Articular chondrocyte of knee joint (primary cell): ENCODE measurements around the gene OR5K2. TPM values are rescaled to one million over a fixed set of nuclear protein-coding genes. Genes with fewer than 3 reads are reported as not detected.

Experiments used
- small RNA-seq: library from RNA; depleted of rRNA; stranded (forward); fragments of <200 nt; gene quantifications from one replicate; pipeline ENCODE3, GENCODE V24; 2012
- total RNA-seq: library from RNA; depleted of rRNA; stranded (reverse); fragments of >200 nt; gene quantifications from 2 replicates; pipeline ENCODE4 v1.2.3, GENCODE V29; 2012

Gene OR5K2
- total RNA-seq: not detected in 2 replicates

DNA sequence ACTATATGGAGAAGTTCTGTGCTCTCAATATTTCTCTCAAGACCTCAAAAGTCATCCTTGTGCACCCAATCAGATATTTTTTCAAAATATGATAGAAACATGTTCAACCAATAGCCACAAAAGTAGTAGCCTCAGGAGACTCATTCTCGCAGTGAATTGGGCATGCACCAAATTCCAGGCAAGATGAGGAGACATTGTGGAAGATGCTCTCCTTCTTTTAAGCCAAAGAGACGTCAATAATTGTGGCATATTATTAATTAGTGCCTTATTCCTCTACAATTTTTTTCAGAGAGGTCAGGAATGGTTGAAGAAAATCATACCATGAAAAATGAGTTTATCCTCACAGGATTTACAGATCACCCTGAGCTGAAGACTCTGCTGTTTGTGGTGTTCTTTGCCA lies at the start of gene OR5K2:
OR5K2 (plus strand) TSS at position 301 of the 400 bp plus-strand sequence; CDS start at position 301, 0 bp downstream.

DNA sequence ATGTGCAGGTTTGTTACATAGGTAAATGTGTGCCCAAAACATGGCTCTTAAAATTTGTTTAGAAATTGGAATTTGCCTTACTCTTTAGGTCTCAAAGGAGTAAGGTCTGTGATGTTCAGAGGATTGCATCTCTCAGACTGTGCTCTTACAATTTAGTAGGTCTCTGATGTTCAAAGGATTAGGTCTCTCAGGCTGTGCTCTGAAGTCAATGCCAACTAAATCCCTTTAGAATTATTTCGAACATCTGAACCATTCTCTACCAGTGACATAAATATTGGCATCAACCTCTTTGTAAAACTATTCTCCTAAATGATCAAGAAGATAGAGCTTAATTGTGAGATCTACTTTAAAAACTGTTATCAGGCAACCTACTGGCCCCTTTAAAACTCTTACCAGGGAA lies 34.6 kb upstream of the OR5K2 start, which contains the start of gene OR5K1:
OR5K1 (plus strand) TSS at position 301 of the 400 bp plus-strand sequence. CDS start 6,376 bp downstream, outside the sequence.

GRCh38 chr3:98522544-98523281 lies 25.2 kb downstream of the OR5K2 start, which contains the start of gene CLDND1:
Gene CLDND1 (minus strand): TSS chr3:98522902. CDS start chr3:98521424, 1,478 bp downstream.

DNA sequence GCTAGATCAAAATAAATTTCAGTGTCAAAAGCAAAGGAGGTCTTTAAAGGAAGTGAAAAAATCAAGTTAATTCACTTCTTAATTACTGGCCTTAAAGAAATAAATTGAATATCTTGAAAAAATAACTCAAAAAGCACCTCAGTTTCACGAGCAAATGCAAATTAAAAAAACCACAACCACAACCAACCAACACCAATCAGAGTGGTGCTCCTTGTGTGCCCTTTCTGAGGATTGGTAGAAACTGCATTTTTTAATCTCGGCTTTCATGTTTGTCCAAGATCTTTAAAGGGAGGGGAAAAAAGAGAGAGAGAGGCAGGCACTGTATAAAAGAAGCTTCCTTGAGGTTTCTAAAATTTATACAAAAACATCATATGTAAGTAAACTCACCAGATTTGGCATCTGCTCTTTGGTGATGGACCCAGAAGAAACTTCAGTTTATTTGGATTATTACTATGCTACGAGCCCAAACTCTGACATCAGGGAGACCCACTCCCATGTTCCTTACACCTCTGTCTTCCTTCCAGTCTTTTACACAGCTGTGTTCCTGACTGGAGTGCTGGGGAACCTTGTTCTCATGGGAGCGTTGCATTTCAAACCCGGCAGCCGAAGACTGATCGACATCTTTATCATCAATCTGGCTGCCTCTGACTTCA lies 34.3 kb downstream of the OR5K2 start, which contains the start of gene GPR15:
GPR15 (plus strand) TSS at position 357 of the 653 bp plus-strand sequence; CDS start at position 413, 56 bp downstream.

Small RNA genes lying within 50 kb of the gene (small RNA-seq; reads per million reads assigned to genes)
- gene RPL38P4: not detected

Other genes starting within 250 kb of the OR5K2 start
- gene OR5H6, start 233.4 kb upstream of the OR5K2 start, total RNA-seq: not detected in 2 replicates
- not detected in 2 replicates for gene OR5H2, start 215.2 kb upstream of the OR5K2 start, total RNA-seq
- not detected in 2 replicates for gene OR5K4, start 143.8 kb upstream of the OR5K2 start, total RNA-seq
- not detected in 2 replicates for gene OR5K3, start 107.0 kb upstream of the OR5K2 start, total RNA-seq
- gene OR5K1, start 34.5 kb upstream of the OR5K2 start, total RNA-seq: not detected in 2 replicates
- gene CLDND1, start 25.2 kb downstream of the OR5K2 start, total RNA-seq: 70.8 and 84.1 TPM in 2 replicates
- not detected in 2 replicates for gene GPR15, start 34.3 kb downstream of the OR5K2 start, total RNA-seq
- 19.7 TPM in 2 replicates for gene CPOX, start 95.9 kb downstream of the OR5K2 start, total RNA-seq